ENCODE results near the gene LPIN3. TPM values are rescaled to one million over a fixed set of nuclear protein-coding genes. Genes with fewer than 3 reads are reported as not detected.

The LPIN3 gene
- total and polyA plus RNA-seq, 2 donors (not counting 3 experiments of a cell fraction or from before 2014, with no cell fraction given): 2.1 to 3.0 TPM

DNA sequence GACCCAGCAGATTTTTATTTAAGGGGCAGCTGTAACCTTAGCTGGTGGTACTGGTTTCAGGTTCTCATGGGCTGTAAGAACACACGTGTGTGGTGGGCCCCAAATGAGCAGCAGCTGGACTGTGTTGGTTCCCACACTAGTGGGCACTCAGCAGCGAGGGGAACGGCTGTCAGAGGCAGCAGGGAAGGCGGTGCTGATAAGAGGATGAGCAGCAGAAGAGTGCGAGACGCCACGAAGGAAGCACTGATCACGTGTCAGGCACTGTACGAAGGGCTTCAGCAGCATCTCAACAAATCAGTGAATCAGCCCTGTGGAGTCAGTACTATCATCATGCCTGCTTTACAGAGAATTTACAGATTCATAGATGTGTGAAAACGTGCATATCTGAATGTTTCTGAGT, 67.0 kb downstream of the LPIN3 start:
- no peaks in the 10 kb centered on the region for H4K20me1 ChIP-seq (replicated peaks; ENCODE audit: control insufficient read depth, extremely low read depth, insufficient read depth, low read length)
- ChIA-PET CTCF (interaction anchor here (1.3 kb wide), 1 partner anchor 445 kb away, joined by 3 read pairs; no protein-coding TSS in a partner anchor), POLR2A (no interaction called here)
- no peak for FAIRE-seq
- no peak overlapping the region for H3K4me2 ChIP-seq (ENCODE audit: insufficient read depth, low read length)
- TF ChIP-seq FOS (IDR thresholded peaks at IDR 0.05; ENCODE audit: borderline replicate concordance, insufficient read depth, low read length) (no peak), EZH2 (IDR thresholded peaks at IDR 0.05; ENCODE audit: borderline replicate concordance, low read depth, low read length, severe bottlenecking) (no peak), MYC (IDR thresholded peaks at IDR 0.05; ENCODE audit: low read depth, low read length) (no peak)
- TF ChIP-seq, protein P1, sequence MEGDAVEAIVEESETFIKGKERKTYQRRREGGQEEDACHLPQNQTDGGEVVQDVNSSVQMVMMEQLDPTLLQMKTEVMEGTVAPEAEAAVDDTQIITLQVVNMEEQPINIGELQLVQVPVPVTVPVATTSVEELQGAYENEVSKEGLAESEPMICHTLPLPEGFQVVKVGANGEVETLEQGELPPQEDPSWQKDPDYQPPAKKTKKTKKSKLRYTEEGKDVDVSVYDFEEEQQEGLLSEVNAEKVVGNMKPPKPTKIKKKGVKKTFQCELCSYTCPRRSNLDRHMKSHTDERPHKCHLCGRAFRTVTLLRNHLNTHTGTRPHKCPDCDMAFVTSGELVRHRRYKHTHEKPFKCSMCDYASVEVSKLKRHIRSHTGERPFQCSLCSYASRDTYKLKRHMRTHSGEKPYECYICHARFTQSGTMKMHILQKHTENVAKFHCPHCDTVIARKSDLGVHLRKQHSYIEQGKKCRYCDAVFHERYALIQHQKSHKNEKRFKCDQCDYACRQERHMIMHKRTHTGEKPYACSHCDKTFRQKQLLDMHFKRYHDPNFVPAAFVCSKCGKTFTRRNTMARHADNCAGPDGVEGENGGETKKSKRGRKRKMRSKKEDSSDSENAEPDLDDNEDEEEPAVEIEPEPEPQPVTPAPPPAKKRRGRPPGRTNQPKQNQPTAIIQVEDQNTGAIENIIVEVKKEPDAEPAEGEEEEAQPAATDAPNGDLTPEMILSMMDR (IDR thresholded peaks at IDR 0.05; ENCODE audit: extremely low read depth in 1 of 2, insufficient read depth in 1 of 2, low read depth in 1 of 2, low read length in 2 of 2): no peak
- TF ChIP-seq, protein P2, sequence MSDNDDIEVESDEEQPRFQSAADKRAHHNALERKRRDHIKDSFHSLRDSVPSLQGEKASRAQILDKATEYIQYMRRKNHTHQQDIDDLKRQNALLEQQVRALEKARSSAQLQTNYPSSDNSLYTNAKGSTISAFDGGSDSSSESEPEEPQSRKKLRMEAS (IDR thresholded peaks at IDR 0.05; ENCODE audit: insufficient read depth, insufficient read length): no peak
- H3K79me2 ChIP-seq (ENCODE audit: control insufficient read depth, insufficient read depth, low read length): no peaks in the 10 kb centered on the region
- H3K4me3 ChIP-seq (replicated peaks in 1 of 3; ENCODE audit: insufficient read depth in 1 of 3, low read depth in 1 of 3, low read length in 3 of 3): no peak overlapping the region
- H3K9me1 ChIP-seq (replicated peaks; ENCODE audit: control insufficient read depth, extremely low read depth, insufficient read depth, low read length): no peaks in the 10 kb centered on the region
- intact Hi-C loops (cut with micrococcal nuclease) (no loop called here), dilution Hi-C loops (cut with MboI; ENCODE audit: extremely low pct_ligation_motif_present, low sequenced_read_pairs) (no loop called here)
- H3K27me3 ChIP-seq (ENCODE audit: control insufficient read depth in 2 of 2, insufficient read depth in 2 of 2, low read length in 2 of 2): no peaks in the 10 kb centered on the region
- no peaks in the 10 kb centered on the region for H3K4me1 ChIP-seq (ENCODE audit: control insufficient read depth, extremely low read depth, insufficient read depth, low read length)
- no peak overlapping the region for H3K27ac ChIP-seq (ENCODE audit: insufficient read depth, low read depth, low read length)
- BruUV-seq (replicated peaks): no TSS peak
- H2AFZ ChIP-seq (ENCODE audit: low read depth, low read length): no peak overlapping the region
- H3K36me3 ChIP-seq (ENCODE audit: control insufficient read depth in 2 of 2, extremely low read depth in 1 of 2, insufficient read depth in 2 of 2, low read length in 2 of 2): peaks cover 5 to 48% of the 10 kb centered on the region in 2 experiments
- H3K9me3 ChIP-seq (replicated peaks; ENCODE audit: control insufficient read depth, insufficient read depth, low read length): no peaks in the 10 kb centered on the region
- DNase-seq (ENCODE audit: low read depth, low spot score): no peak
- no peak overlapping the region for H3K9ac ChIP-seq (replicated peaks; ENCODE audit: extremely low read depth, insufficient read depth, low read length)
